Natural killer cell (primary cell): ENCODE data around the gene ADCY2. TPM values are rescaled to one million over a fixed set of nuclear protein-coding genes. Genes with fewer than 3 reads are reported as not detected.

Experiments used
- ATAC-seq, 3 donors: fragments of 150-1000 bp in 2 of 3; fragments of 200-7000 bp in 1 of 3; cut with Tn5 transposase; 1 replicate in 1 of 3; 2 replicates in 2 of 3; pipeline ENCODE4 v1.10.0; 2021; ENCODE audit warnings: mild to moderate bottlenecking in 2 of 3, moderate library complexity in 2 of 3
- DNase-seq, 2 donors: peaks; one replicate each; pipeline versions ENCODE4 v3.0.0 to v3.0.0-alpha.2; 2013 to 2021; ENCODE audit warnings: mixed read lengths in 1 of 2
- H3K27ac ChIP-seq: one replicate; pipeline ENCODE4 v1.5.1; 2013; ENCODE audit warnings: mild to moderate bottlenecking, low read length
- H3K27me3 ChIP-seq: one replicate; pipeline ENCODE4 v1.6.1; 2013; ENCODE audit warnings: low read length; ENCODE audit not compliant: control insufficient read depth, insufficient read depth
- H3K36me3 ChIP-seq: one replicate; pipeline ENCODE4 v1.6.1; 2013; ENCODE audit warnings: low read length; ENCODE audit not compliant: control insufficient read depth, insufficient read depth
- H3K4me1 ChIP-seq: one replicate; pipeline ENCODE4 v1.6.1; 2013; ENCODE audit warnings: low read length; ENCODE audit not compliant: control insufficient read depth, insufficient read depth
- H3K4me3 ChIP-seq: one replicate; pipeline ENCODE4 v1.5.1; 2013; ENCODE audit warnings: low read length
- H3K9me3 ChIP-seq: one replicate; pipeline ENCODE4 v1.6.1; 2013; ENCODE audit warnings: low read length; ENCODE audit not compliant: control insufficient read depth, insufficient read depth
- H3K27ac Mint-ChIP-seq, 2 donors: one replicate each; pipeline ENCODE4 v1.8.0; 2022; ENCODE audit warnings: mild to moderate bottlenecking in 2 of 2, mixed read lengths in 2 of 2, moderate library complexity in 1 of 2
- H3K27me3 Mint-ChIP-seq, 2 donors: one replicate each; pipeline ENCODE4 v1.8.0; 2022; ENCODE audit warnings: low read depth in 2 of 2, mixed read lengths in 2 of 2
- H3K36me3 Mint-ChIP-seq: one replicate; pipeline ENCODE4 v1.8.0; 2022; ENCODE audit warnings: mixed read lengths
- H3K4me1 Mint-ChIP-seq, 2 donors: one replicate each; pipeline ENCODE4 v1.8.0; 2022; ENCODE audit warnings: mixed read lengths in 2 of 2
- H3K4me3 Mint-ChIP-seq: one replicate; pipeline ENCODE4 v1.8.0; 2022; ENCODE audit warnings: mild to moderate bottlenecking, moderate library complexity, mixed read lengths
- H3K9me3 Mint-ChIP-seq, 2 donors: one replicate each; pipeline ENCODE4 v1.8.0; 2022; ENCODE audit warnings: mixed read lengths in 2 of 2
- WGBS: methylation state at CpG from one replicate; pipeline ENCODE4 v1.1.7; 2013; ENCODE audit warnings: missing lambda C conversion rate; ENCODE audit not compliant: insufficient coverage; 5-methylcytosine and 5-hydroxymethylcytosine counted together
- intact Hi-C: fragments of 100-400 bp; cut with micrococcal nuclease; formaldehyde crosslinking; loops from one replicate; pipeline ENCODE4 v1.14.2; 2022
- total RNA-seq, 4 donors: library from RNA; stranded (reverse); fragments of 120-200 nt in 1 of 4; gene quantifications; one replicate each; pipeline versions ENCODE4 v1.2.3 to v1.2.4, GENCODE V29; 2013 to 2022
- TF ChIP-seq, protein P1 (sequence below): fragments of 200-600 bp; IDR thresholded peaks from one replicate; pipeline ENCODE4 v1.8.0; 2022; ENCODE audit warnings: antibody characterized with exemption

ADCY2 gene
- total RNA-seq, 3 donors from 2014 or later (not counting 1 experiment from before 2014, with no cell fraction given), result not detected

DNA sequence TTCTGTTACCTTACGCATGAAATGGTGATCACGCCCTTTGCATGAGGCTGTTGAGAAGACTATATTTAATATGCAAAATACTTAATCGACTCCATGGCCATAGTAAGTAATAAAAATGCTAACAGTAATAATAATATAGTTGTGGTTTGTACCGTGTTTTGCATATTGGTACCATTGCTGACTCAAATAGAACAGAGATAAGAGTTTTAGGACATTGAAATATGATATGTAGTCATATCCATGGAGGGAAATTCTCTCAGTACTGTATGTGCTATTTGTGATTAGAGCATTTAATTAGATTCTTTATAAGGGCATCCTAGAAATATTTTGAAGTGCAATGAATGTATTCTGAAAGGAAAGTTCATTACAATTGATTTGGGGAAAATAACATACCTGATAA, 413.1 kb downstream of the ADCY2 start:
- intact Hi-C loops, result no loop called here
- no peak for ATAC-seq
- Mint-ChIP-seq H3K36me3 (no peaks in the 10 kb centered on the region), H3K9me3 (no peaks in the 10 kb centered on the region), H3K27ac (no peak overlapping the region), H3K27me3 (peaks cover 4 to 17% of the 10 kb centered on the region in 2 donors), H3K4me3 (no peak overlapping the region), H3K4me1 (no peaks in the 10 kb centered on the region)
- TF ChIP-seq, protein P1, sequence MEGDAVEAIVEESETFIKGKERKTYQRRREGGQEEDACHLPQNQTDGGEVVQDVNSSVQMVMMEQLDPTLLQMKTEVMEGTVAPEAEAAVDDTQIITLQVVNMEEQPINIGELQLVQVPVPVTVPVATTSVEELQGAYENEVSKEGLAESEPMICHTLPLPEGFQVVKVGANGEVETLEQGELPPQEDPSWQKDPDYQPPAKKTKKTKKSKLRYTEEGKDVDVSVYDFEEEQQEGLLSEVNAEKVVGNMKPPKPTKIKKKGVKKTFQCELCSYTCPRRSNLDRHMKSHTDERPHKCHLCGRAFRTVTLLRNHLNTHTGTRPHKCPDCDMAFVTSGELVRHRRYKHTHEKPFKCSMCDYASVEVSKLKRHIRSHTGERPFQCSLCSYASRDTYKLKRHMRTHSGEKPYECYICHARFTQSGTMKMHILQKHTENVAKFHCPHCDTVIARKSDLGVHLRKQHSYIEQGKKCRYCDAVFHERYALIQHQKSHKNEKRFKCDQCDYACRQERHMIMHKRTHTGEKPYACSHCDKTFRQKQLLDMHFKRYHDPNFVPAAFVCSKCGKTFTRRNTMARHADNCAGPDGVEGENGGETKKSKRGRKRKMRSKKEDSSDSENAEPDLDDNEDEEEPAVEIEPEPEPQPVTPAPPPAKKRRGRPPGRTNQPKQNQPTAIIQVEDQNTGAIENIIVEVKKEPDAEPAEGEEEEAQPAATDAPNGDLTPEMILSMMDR, result no peak
- H3K9me3 ChIP-seq, result no peaks in the 10 kb centered on the region
- no peak overlapping the region for H3K27ac ChIP-seq
- 65% methylated on average over 2 of the region's 4 CpGs for WGBS
- no peaks in the 10 kb centered on the region for H3K36me3 ChIP-seq
- H3K4me1 ChIP-seq, result no peaks in the 10 kb centered on the region
- H3K27me3 ChIP-seq, result no peaks in the 10 kb centered on the region
- DNase-seq, result no peak
- H3K4me3 ChIP-seq, result no peak overlapping the region

DNA sequence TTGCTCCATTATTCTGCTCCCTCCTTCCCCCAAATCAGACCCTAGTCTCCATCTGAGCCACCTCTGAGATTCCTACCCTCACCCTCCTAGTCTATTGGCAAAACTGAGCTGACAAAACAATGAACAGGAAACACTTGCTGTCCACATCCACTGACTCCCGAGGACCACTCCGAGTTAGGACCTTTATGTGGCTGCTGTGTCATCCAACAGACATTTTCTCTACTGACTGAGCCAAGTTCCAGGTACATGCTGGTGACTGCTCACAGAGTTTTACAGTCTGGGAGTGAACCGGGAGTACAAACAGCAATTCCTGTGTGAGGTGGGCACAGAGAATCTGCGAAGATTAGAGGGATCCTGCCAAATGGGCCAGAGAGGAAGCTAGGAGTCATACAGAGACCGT, 415.8 kb downstream of the ADCY2 start:
- no peak for DNase-seq

DNA sequence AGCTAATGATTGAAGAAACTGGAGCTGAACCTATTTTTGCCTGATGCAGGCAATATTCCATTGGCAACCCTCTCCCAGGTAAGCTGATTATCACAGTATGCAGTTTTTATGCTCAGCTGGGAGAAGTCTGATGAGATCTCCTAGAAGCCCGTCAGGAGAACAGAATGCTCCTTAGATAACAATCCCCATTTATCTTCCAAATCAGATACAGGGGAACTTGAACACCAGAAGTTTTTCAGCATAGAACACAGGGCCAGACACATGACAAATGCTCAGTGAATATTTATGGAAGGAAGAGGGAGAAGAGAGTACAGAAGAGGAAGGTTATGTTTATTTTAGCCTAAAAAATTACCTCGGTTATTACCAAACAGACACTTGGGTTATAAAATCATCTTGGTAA, 417.1 kb downstream of the ADCY2 start:
- WGBS, result 91% methylated on average over 1 of the region's 2 CpGs
- Histone ChIP-seq H3K4me1 (peaks cover 3% of the 10 kb centered on the region), H3K36me3 (no peaks in the 10 kb centered on the region), H3K27me3 (no peaks in the 10 kb centered on the region), H3K27ac (no peak overlapping the region), H3K9me3 (no peaks in the 10 kb centered on the region), H3K4me3 (no peak overlapping the region)
- H3K9me3 Mint-ChIP-seq, result no peaks in the 10 kb centered on the region
- no peaks in the 10 kb centered on the region for H3K36me3 Mint-ChIP-seq
- intact Hi-C loops, result no loop called here
- TF ChIP-seq, protein P1, result no peak
- H3K27me3 Mint-ChIP-seq, result peaks cover 16 to 36% of the 10 kb centered on the region in 2 donors
- H3K4me3 Mint-ChIP-seq, result no peak overlapping the region
- no peak for ATAC-seq
- no peak for DNase-seq
- peaks cover 4 to 7% of the 10 kb centered on the region in 2 donors for H3K4me1 Mint-ChIP-seq
- no peak overlapping the region for H3K27ac Mint-ChIP-seq

More for the DNA sequence above, 415.8 kb downstream of the ADCY2 start:
- ATAC-seq, result no peak
- 44% methylated on average over 5 of the region's 5 CpGs for WGBS
- Mint-ChIP-seq H3K4me1 (peaks cover 4 to 7% of the 10 kb centered on the region in 2 donors), H3K9me3 (no peaks in the 10 kb centered on the region), H3K4me3 (no peak overlapping the region), H3K27me3 (peaks cover 16 to 36% of the 10 kb centered on the region in 2 donors), H3K36me3 (no peaks in the 10 kb centered on the region), H3K27ac (no peak overlapping the region)
- Histone ChIP-seq H3K27me3 (no peaks in the 10 kb centered on the region), H3K27ac (no peak overlapping the region), H3K36me3 (no peaks in the 10 kb centered on the region), H3K4me3 (no peak overlapping the region), H3K4me1 (peaks cover 3% of the 10 kb centered on the region), H3K9me3 (no peaks in the 10 kb centered on the region)
- intact Hi-C loops, result no loop called here
- TF ChIP-seq, protein P1, result no peak

DNA sequence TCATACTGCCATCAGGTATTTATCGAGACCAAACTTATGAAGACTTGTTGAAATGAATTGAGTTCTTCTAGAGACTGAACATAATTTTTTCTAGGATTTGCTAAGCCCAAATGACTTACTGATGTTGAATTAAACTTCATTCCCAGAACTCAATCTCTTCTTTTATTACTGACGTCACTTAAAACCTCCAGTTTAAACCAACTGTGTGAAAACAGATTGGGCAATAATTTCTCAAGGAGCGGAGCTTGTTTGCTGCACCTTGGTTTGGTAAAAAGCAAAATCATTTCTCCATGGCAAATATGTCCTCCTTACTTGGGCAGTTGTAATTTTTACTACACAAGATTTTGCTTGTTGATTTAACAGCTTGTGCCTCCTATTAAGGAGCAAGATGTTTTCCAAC, 417.6 kb downstream of the ADCY2 start:
- Mint-ChIP-seq H3K27me3 (peaks cover 14 to 36% of the 10 kb centered on the region in 2 donors), H3K36me3 (no peaks in the 10 kb centered on the region), H3K4me3 (no peak overlapping the region), H3K27ac (no peak overlapping the region), H3K4me1 (peaks cover 4 to 7% of the 10 kb centered on the region in 2 donors), H3K9me3 (no peaks in the 10 kb centered on the region)
- Histone ChIP-seq H3K27me3 (no peaks in the 10 kb centered on the region), H3K9me3 (no peaks in the 10 kb centered on the region), H3K4me3 (no peak overlapping the region), H3K27ac (no peak overlapping the region), H3K4me1 (peaks cover 3% of the 10 kb centered on the region), H3K36me3 (no peaks in the 10 kb centered on the region)
- WGBS, result 83% methylated on average over 2 of the region's 3 CpGs
- intact Hi-C loops, result no loop called here
- no peak for ATAC-seq
- DNase-seq, result no peak
- TF ChIP-seq, protein P1, result no peak
